ENCODE measurements around the gene TM7SF2.
A peak's percentile ranks its signal among the peaks of the same experiment; 100 is the strongest.

The TM7SF2 gene

DNA sequence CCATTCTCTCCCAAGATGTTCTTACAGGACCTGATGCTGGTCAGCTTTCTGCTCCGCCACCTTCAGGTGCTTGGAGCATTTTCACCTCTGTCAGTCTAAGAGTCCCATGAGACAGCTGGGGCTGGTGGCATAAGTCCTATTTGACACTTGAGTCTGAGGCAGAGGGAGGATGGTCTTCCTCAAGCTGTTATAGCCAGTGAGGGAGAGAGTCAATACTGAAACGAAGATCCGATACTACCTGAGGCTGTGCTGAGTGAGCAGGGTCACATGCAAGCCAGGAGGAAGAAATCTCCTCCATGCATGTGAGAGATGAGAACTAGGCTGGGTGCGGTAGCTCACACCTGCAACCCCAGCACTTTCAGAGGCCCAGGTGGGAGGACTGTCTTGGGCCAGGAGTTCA, 22.1 kb upstream of the TM7SF2 start:
- Histone ChIP-seq H3K4me2 (ENCODE audit: insufficient read depth, low read length) (no peak overlapping the region), H3K4me1 (ENCODE audit: insufficient read depth, low read length) (peaks cover 13% of the 10 kb centered on the region), H4K20me1 (ENCODE audit: insufficient read depth, low read length) (peaks cover 3% of the 10 kb centered on the region), H2AFZ (ENCODE audit: low read depth, low read length) (no peak overlapping the region), H3K9me3 (ENCODE audit: insufficient read depth, low read length, severe bottlenecking) (no peaks in the 10 kb centered on the region), H3K27ac (ENCODE audit: low read length) (no peak overlapping the region), H3K79me2 (ENCODE audit: insufficient read depth, low read length) (peaks cover 14% of the 10 kb centered on the region), H3K36me3 (ENCODE audit: insufficient read depth, low read length) (peaks cover 42% of the 10 kb centered on the region), H3K4me3 (ENCODE audit: low read depth in 1 of 2, low read length in 2 of 2) (no peak overlapping the region), H3K9ac (ENCODE audit: low read depth, low read length) (no peak overlapping the region), H3K27me3 (ENCODE audit: insufficient read depth, low read length, poor library complexity) (no peaks in the 10 kb centered on the region)
- TF ChIP-seq, protein P1, sequence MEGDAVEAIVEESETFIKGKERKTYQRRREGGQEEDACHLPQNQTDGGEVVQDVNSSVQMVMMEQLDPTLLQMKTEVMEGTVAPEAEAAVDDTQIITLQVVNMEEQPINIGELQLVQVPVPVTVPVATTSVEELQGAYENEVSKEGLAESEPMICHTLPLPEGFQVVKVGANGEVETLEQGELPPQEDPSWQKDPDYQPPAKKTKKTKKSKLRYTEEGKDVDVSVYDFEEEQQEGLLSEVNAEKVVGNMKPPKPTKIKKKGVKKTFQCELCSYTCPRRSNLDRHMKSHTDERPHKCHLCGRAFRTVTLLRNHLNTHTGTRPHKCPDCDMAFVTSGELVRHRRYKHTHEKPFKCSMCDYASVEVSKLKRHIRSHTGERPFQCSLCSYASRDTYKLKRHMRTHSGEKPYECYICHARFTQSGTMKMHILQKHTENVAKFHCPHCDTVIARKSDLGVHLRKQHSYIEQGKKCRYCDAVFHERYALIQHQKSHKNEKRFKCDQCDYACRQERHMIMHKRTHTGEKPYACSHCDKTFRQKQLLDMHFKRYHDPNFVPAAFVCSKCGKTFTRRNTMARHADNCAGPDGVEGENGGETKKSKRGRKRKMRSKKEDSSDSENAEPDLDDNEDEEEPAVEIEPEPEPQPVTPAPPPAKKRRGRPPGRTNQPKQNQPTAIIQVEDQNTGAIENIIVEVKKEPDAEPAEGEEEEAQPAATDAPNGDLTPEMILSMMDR (IDR thresholded peaks at IDR 0.05; ENCODE audit: borderline replicate concordance, extremely low read depth, low read length, poor library complexity, severe bottlenecking), result no peak
- TF ChIP-seq EZH2 (IDR thresholded peaks at IDR 0.05; ENCODE audit: borderline replicate concordance, low read depth, low read length, severe bottlenecking), result no peak
- no peak for ATAC-seq (ENCODE audit: insufficient read depth, low read depth)
- no peak for DNase-seq

GRCh38 chr11:65090628-65091027, 21.0 kb upstream of the TM7SF2 start:
- peaks cover 35% of the 10 kb centered on the region for H3K36me3 ChIP-seq (ENCODE audit: insufficient read depth, low read length)
- peaks cover 2% of the 10 kb centered on the region; the same call in 1 of the 2 replicates for H4K20me1 ChIP-seq (ENCODE audit: insufficient read depth, low read length)
- no peaks in the 10 kb centered on the region for H3K27me3 ChIP-seq (ENCODE audit: insufficient read depth, low read length, poor library complexity)
- H3K27ac ChIP-seq (ENCODE audit: low read length), result no peak overlapping the region
- no peak overlapping the region for H3K4me3 ChIP-seq (ENCODE audit: low read depth in 1 of 2, low read length in 2 of 2)
- DNase-seq (no peak), ATAC-seq (ENCODE audit: insufficient read depth, low read depth) (no peak)
- H3K79me2 ChIP-seq (ENCODE audit: insufficient read depth, low read length), result peaks cover 4% of the 10 kb centered on the region
- H3K9me3 ChIP-seq (ENCODE audit: insufficient read depth, low read length, severe bottlenecking), result no peaks in the 10 kb centered on the region
- H3K4me2 ChIP-seq (ENCODE audit: insufficient read depth, low read length), result no peak overlapping the region
- TF ChIP-seq, protein P1 (IDR thresholded peaks at IDR 0.05; ENCODE audit: borderline replicate concordance, extremely low read depth, low read length, poor library complexity, severe bottlenecking), result no peak
- TF ChIP-seq EZH2 (IDR thresholded peaks at IDR 0.05; ENCODE audit: borderline replicate concordance, low read depth, low read length, severe bottlenecking), result no peak
- peaks cover 7% of the 10 kb centered on the region for H3K4me1 ChIP-seq (ENCODE audit: insufficient read depth, low read length)
- no peak overlapping the region for H3K9ac ChIP-seq (ENCODE audit: low read depth, low read length)
- no peak overlapping the region for H2AFZ ChIP-seq (ENCODE audit: low read depth, low read length)

GRCh38 chr11:65095427-65095826, 16.2 kb upstream of the TM7SF2 start:
- H3K27me3 ChIP-seq (ENCODE audit: insufficient read depth, low read length, poor library complexity), result no peaks in the 10 kb centered on the region
- H3K4me3 ChIP-seq (ENCODE audit: low read depth in 1 of 2, low read length in 2 of 2), result peak overlapping the region in 1 of 2 experiments; percentile 93; a peak in 2 of 4 replicates
- H4K20me1 ChIP-seq (ENCODE audit: insufficient read depth, low read length), result peaks cover 8% of the 10 kb centered on the region; the same call in 1 of the 2 replicates
- peak overlapping the region; percentile 91 for H2AFZ ChIP-seq (ENCODE audit: low read depth, low read length)
- H3K27ac ChIP-seq (ENCODE audit: low read length), result peak overlapping the region; percentile 74
- peaks cover 36% of the 10 kb centered on the region for H3K79me2 ChIP-seq (ENCODE audit: insufficient read depth, low read length)
- H3K36me3 ChIP-seq (ENCODE audit: insufficient read depth, low read length), result peaks cover 11% of the 10 kb centered on the region
- peak overlapping the region; percentile 65 for H3K9ac ChIP-seq (ENCODE audit: low read depth, low read length)
- H3K4me2 ChIP-seq (ENCODE audit: insufficient read depth, low read length), result peak overlapping the region; percentile 93
- TF ChIP-seq, protein P1 (IDR thresholded peaks at IDR 0.05; ENCODE audit: borderline replicate concordance, extremely low read depth, low read length, poor library complexity, severe bottlenecking), result no peak
- TF ChIP-seq EZH2 (IDR thresholded peaks at IDR 0.05; ENCODE audit: borderline replicate concordance, low read depth, low read length, severe bottlenecking), result no peak
- ATAC-seq (ENCODE audit: insufficient read depth, low read depth), result no peak
- peaks cover 29% of the 10 kb centered on the region for H3K4me1 ChIP-seq (ENCODE audit: insufficient read depth, low read length)
- DNase-seq, result no peak
- no peaks in the 10 kb centered on the region for H3K9me3 ChIP-seq (ENCODE audit: insufficient read depth, low read length, severe bottlenecking)
